ENCODE measurements around the gene SLC38A1.

The SLC38A1 gene

DNA sequence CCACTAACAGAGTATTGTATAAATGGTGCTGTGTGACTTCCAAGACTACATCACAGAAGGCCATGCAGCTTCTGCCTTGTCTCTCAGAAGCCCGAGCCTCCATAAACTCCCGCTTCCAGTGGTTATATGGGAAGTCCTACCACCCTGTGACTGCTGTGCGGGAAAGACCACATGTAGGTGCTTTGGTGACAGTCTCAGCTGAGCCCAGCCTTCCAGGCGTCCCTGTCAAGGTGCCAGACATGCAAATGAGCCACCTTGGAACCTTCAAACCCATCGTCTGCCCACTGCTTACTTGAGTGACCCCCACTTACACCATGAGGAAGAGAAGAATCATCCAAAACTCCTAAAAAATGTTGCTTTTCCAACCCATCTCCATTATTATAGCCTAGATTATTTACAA, 123.0 kb downstream of the SLC38A1 start:
- TF ChIP-seq FOXP2 (optimal IDR thresholded peaks at IDR 0.05; ENCODE audit: borderline replicate concordance, extremely low read depth, extremely low read length, insufficient read depth) (no peak), TAF1 (IDR thresholded peaks at IDR 0.05; ENCODE audit: borderline replicate concordance, insufficient read depth, low read length) (no peak), POLR2AphosphoS5 (IDR thresholded peaks at IDR 0.05; ENCODE audit: low read depth, low read length) (no peak), SIN3A (IDR thresholded peaks at IDR 0.05; ENCODE audit: borderline replicate concordance, insufficient read depth, low read length) (no peak)
- TF ChIP-seq, protein P1, sequence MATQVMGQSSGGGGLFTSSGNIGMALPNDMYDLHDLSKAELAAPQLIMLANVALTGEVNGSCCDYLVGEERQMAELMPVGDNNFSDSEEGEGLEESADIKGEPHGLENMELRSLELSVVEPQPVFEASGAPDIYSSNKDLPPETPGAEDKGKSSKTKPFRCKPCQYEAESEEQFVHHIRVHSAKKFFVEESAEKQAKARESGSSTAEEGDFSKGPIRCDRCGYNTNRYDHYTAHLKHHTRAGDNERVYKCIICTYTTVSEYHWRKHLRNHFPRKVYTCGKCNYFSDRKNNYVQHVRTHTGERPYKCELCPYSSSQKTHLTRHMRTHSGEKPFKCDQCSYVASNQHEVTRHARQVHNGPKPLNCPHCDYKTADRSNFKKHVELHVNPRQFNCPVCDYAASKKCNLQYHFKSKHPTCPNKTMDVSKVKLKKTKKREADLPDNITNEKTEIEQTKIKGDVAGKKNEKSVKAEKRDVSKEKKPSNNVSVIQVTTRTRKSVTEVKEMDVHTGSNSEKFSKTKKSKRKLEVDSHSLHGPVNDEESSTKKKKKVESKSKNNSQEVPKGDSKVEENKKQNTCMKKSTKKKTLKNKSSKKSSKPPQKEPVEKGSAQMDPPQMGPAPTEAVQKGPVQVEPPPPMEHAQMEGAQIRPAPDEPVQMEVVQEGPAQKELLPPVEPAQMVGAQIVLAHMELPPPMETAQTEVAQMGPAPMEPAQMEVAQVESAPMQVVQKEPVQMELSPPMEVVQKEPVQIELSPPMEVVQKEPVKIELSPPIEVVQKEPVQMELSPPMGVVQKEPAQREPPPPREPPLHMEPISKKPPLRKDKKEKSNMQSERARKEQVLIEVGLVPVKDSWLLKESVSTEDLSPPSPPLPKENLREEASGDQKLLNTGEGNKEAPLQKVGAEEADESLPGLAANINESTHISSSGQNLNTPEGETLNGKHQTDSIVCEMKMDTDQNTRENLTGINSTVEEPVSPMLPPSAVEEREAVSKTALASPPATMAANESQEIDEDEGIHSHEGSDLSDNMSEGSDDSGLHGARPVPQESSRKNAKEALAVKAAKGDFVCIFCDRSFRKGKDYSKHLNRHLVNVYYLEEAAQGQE (IDR thresholded peaks at IDR 0.05; ENCODE audit: insufficient read depth in 1 of 2, low read depth in 2 of 2, low read length in 2 of 2), result no peak

DNA sequence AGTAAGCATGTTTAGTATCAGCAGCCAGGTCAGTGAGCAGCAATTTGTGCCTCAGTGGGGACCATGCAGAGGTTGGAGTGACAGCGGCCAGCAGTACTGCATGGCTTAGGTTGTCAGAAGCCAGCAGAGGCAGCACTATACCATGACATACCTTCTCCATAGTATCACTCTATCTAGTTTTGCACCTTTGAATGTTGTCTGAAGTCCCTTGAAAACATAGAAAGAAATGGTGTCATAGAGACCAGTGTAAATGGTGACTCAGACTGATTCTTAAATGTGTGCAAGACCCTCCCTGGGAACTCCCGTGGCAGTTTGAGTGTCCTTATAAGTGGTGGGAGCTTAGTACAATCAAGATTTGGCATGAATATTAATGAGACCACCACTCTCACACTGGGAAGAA, 124.4 kb downstream of the SLC38A1 start:
- TF ChIP-seq FOXP2 (optimal IDR thresholded peaks at IDR 0.05; ENCODE audit: borderline replicate concordance, extremely low read depth, extremely low read length, insufficient read depth), result no peak
- no peak for TF ChIP-seq SIN3A (IDR thresholded peaks at IDR 0.05; ENCODE audit: borderline replicate concordance, insufficient read depth, low read length)
- no peak for TF ChIP-seq TAF1 (IDR thresholded peaks at IDR 0.05; ENCODE audit: borderline replicate concordance, insufficient read depth, low read length)
- no peak for TF ChIP-seq POLR2AphosphoS5 (IDR thresholded peaks at IDR 0.05; ENCODE audit: low read depth, low read length)
- TF ChIP-seq, protein P1 (IDR thresholded peaks at IDR 0.05; ENCODE audit: insufficient read depth in 1 of 2, low read depth in 2 of 2, low read length in 2 of 2), result no peak

DNA sequence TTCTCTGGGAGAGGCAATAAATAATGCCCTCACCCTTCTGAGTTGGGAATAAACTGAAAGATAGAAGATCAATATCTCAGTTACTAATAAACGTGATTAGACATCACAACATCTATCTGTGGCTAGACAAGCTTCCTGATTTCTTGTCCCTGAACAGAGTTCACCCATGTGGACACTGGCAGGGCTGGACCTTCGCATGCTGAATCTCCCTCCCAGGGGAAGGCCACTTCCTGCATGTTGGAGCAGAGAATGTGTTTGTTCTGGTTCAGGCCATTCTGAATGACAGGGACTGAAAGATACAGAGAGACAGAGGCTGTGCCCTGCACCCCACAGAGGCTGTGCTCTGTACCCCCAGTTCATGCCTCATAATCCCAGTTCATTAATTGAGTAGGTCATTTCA, 132.6 kb downstream of the SLC38A1 start:
- TF ChIP-seq FOXP2 (optimal IDR thresholded peaks at IDR 0.05; ENCODE audit: borderline replicate concordance, extremely low read depth, extremely low read length, insufficient read depth) (no peak), POLR2AphosphoS5 (IDR thresholded peaks at IDR 0.05; ENCODE audit: low read depth, low read length) (no peak), SIN3A (IDR thresholded peaks at IDR 0.05; ENCODE audit: borderline replicate concordance, insufficient read depth, low read length) (no peak), TAF1 (IDR thresholded peaks at IDR 0.05; ENCODE audit: borderline replicate concordance, insufficient read depth, low read length) (no peak)
- TF ChIP-seq, protein P1 (IDR thresholded peaks at IDR 0.05; ENCODE audit: insufficient read depth in 1 of 2, low read depth in 2 of 2, low read length in 2 of 2), result no peak

DNA sequence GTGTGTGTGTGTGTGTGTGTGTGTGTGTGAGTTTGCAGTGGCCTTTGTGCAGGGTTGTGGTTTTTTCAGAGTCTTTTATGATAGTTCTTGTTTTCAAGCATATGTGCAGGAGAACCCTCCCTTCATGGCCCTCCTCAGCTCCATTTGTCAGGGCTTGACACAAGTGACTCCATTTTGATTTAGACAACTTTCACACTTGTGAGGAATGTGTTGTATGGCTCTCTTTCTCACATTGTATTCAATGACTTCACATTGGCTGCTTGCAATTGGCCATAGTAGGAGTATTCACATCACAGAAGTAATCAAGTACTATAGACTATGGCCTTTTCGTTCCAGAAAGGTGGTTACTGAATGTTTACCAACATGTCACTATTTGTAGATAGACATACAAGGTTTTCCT, 133.1 kb downstream of the SLC38A1 start:
- no peak for TF ChIP-seq TAF1 (IDR thresholded peaks at IDR 0.05; ENCODE audit: borderline replicate concordance, insufficient read depth, low read length)
- no peak for TF ChIP-seq SIN3A (IDR thresholded peaks at IDR 0.05; ENCODE audit: borderline replicate concordance, insufficient read depth, low read length)
- TF ChIP-seq FOXP2 (optimal IDR thresholded peaks at IDR 0.05; ENCODE audit: borderline replicate concordance, extremely low read depth, extremely low read length, insufficient read depth), result no peak
- no peak for TF ChIP-seq POLR2AphosphoS5 (IDR thresholded peaks at IDR 0.05; ENCODE audit: low read depth, low read length)
- TF ChIP-seq, protein P1 (IDR thresholded peaks at IDR 0.05; ENCODE audit: insufficient read depth in 1 of 2, low read depth in 2 of 2, low read length in 2 of 2), result no peak

DNA sequence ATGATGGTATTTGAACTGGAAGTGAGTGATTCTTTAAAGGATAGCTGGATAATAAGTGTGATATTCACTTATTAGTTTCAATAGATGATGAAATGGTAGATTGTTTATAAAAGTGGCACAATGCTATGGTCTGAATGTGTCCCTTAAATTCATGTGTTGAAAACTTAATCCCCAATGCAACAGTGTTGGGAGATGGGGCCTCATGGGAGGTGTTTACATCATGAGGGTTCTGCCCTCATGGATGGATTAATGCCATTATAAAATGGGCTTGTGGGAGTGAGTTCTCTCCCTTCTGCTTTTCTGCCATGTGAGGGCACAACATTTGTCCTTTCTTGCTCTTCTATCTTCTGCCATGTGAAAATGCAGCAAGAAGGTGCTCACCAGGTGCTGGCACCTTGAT, 134.0 kb downstream of the SLC38A1 start:
- TF ChIP-seq, protein P1 (IDR thresholded peaks at IDR 0.05; ENCODE audit: insufficient read depth in 1 of 2, low read depth in 2 of 2, low read length in 2 of 2), result no peak
